ENCODE measurements around the gene PTCD2.

Gene PTCD2

GRCh38 chr5:72368271-72368670 is 48.1 kb downstream of the PTCD2 start:
- TF ChIP-seq, protein P1, sequence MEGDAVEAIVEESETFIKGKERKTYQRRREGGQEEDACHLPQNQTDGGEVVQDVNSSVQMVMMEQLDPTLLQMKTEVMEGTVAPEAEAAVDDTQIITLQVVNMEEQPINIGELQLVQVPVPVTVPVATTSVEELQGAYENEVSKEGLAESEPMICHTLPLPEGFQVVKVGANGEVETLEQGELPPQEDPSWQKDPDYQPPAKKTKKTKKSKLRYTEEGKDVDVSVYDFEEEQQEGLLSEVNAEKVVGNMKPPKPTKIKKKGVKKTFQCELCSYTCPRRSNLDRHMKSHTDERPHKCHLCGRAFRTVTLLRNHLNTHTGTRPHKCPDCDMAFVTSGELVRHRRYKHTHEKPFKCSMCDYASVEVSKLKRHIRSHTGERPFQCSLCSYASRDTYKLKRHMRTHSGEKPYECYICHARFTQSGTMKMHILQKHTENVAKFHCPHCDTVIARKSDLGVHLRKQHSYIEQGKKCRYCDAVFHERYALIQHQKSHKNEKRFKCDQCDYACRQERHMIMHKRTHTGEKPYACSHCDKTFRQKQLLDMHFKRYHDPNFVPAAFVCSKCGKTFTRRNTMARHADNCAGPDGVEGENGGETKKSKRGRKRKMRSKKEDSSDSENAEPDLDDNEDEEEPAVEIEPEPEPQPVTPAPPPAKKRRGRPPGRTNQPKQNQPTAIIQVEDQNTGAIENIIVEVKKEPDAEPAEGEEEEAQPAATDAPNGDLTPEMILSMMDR (conservative IDR thresholded peaks at IDR 0.05; ENCODE audit: low read length): no peak
- no peak for TF ChIP-seq EZH2phosphoT487 (IDR thresholded peaks at IDR 0.05; ENCODE audit: borderline replicate concordance)
- no peaks in the 10 kb centered on the region for H3K4me1 ChIP-seq (ENCODE audit: insufficient read depth, low read length, poor library complexity, severe bottlenecking)
- no peaks in the 10 kb centered on the region for H3K9me2 ChIP-seq (replicated peaks; ENCODE audit: low read depth, low read length)
- no peaks in the 10 kb centered on the region for H3K79me2 ChIP-seq (ENCODE audit: insufficient read depth, low read length)
- H2AFZ ChIP-seq (ENCODE audit: low read length): no peak overlapping the region
- H3K9me3 ChIP-seq (ENCODE audit: insufficient read depth, low read depth, low read length): no peaks in the 10 kb centered on the region
- no peaks in the 10 kb centered on the region for H3K27me3 ChIP-seq (ENCODE audit: insufficient read depth, low read length, poor library complexity, severe bottlenecking)
- H4K20me1 ChIP-seq (ENCODE audit: insufficient read depth, low read length, poor library complexity, severe bottlenecking): no peaks in the 10 kb centered on the region
- H3K4me3 ChIP-seq (ENCODE audit: low read length, poor library complexity, severe bottlenecking): no peak overlapping the region
- no peaks in the 10 kb centered on the region for H3K36me3 ChIP-seq (ENCODE audit: insufficient read depth, low read length)
- no peaks in the 10 kb centered on the region for H3F3A ChIP-seq (ENCODE audit: low read depth)
- no peak overlapping the region for H3K4me2 ChIP-seq (ENCODE audit: low read depth, low read length, poor library complexity, severe bottlenecking)
- no peak overlapping the region for H3K9ac ChIP-seq (ENCODE audit: low read depth, low read length, poor library complexity, severe bottlenecking)

- H3K4me2 ChIP-seq (ENCODE audit: low read depth, low read length, poor library complexity, severe bottlenecking): no peak overlapping the region
- H3K9me3 ChIP-seq (ENCODE audit: insufficient read depth, low read depth, low read length): no peaks in the 10 kb centered on the region
- H3K4me1 ChIP-seq (ENCODE audit: insufficient read depth, low read length, poor library complexity, severe bottlenecking): no peaks in the 10 kb centered on the region
- H3F3A ChIP-seq (ENCODE audit: low read depth): no peaks in the 10 kb centered on the region
- H2AFZ ChIP-seq (ENCODE audit: low read length): no peak overlapping the region
- no peak overlapping the region for H3K4me3 ChIP-seq (ENCODE audit: low read length, poor library complexity, severe bottlenecking)
- H3K9me2 ChIP-seq (replicated peaks; ENCODE audit: low read depth, low read length): no peaks in the 10 kb centered on the region
- no peaks in the 10 kb centered on the region for H4K20me1 ChIP-seq (ENCODE audit: insufficient read depth, low read length, poor library complexity, severe bottlenecking)
- TF ChIP-seq, protein P1 (conservative IDR thresholded peaks at IDR 0.05; ENCODE audit: low read length): no peak
- TF ChIP-seq EZH2phosphoT487 (IDR thresholded peaks at IDR 0.05; ENCODE audit: borderline replicate concordance): no peak
- no peaks in the 10 kb centered on the region for H3K27me3 ChIP-seq (ENCODE audit: insufficient read depth, low read length, poor library complexity, severe bottlenecking)
- H3K79me2 ChIP-seq (ENCODE audit: insufficient read depth, low read length): no peaks in the 10 kb centered on the region
- H3K36me3 ChIP-seq (ENCODE audit: insufficient read depth, low read length): no peaks in the 10 kb centered on the region
- no peak overlapping the region for H3K9ac ChIP-seq (ENCODE audit: low read depth, low read length, poor library complexity, severe bottlenecking)
Measured at GRCh38 chr5:72369301-72369700, 49.1 kb downstream of the PTCD2 start.

- Histone ChIP-seq H3K27me3 (ENCODE audit: insufficient read depth, low read length, poor library complexity, severe bottlenecking) (no peaks in the 10 kb centered on the region), H3K4me3 (ENCODE audit: low read length, poor library complexity, severe bottlenecking) (no peak overlapping the region), H3K9me3 (ENCODE audit: insufficient read depth, low read depth, low read length) (no peaks in the 10 kb centered on the region), H2AFZ (ENCODE audit: low read length) (no peak overlapping the region), H3K79me2 (ENCODE audit: insufficient read depth, low read length) (no peaks in the 10 kb centered on the region), H3K36me3 (ENCODE audit: insufficient read depth, low read length) (no peaks in the 10 kb centered on the region), H3K9ac (ENCODE audit: low read depth, low read length, poor library complexity, severe bottlenecking) (no peak overlapping the region), H4K20me1 (ENCODE audit: insufficient read depth, low read length, poor library complexity, severe bottlenecking) (no peaks in the 10 kb centered on the region), H3F3A (ENCODE audit: low read depth) (no peaks in the 10 kb centered on the region), H3K9me2 (replicated peaks; ENCODE audit: low read depth, low read length) (no peaks in the 10 kb centered on the region), H3K4me2 (ENCODE audit: low read depth, low read length, poor library complexity, severe bottlenecking) (no peak overlapping the region), H3K4me1 (ENCODE audit: insufficient read depth, low read length, poor library complexity, severe bottlenecking) (no peaks in the 10 kb centered on the region)
- TF ChIP-seq, protein P1 (conservative IDR thresholded peaks at IDR 0.05; ENCODE audit: low read length): no peak
Measured at GRCh38 chr5:72369711-72370110, 49.5 kb downstream of the PTCD2 start.
